GM12865 (cell line): ENCODE results near the gene TSNAXIP1.

ENCODE experiments used
- DNase-seq: peaks from one replicate; pipeline ENCODE4 v3.0.0; 2010; ENCODE audit warnings: low read depth
- H3K4me3 ChIP-seq: 2 replicates; pipeline ENCODE4 v1.5.1; 2011; ENCODE audit warnings: mild to moderate bottlenecking, low read depth, low read length, control low read depth
- CTCF ChIP-seq: IDR thresholded peaks from 2 replicates; pipeline ENCODE4 v1.5.1; 2011; ENCODE audit warnings: low read length, control low read depth, low read depth, inconsistent platforms; ENCODE audit not compliant: insufficient read depth; ENCODE audit errors: missing control alignments

The TSNAXIP1 gene

GRCh38 chr16:67842509-67843342, 36.0 kb downstream of the TSNAXIP1 start:
- H3K4me3 ChIP-seq, result peak overlapping the region; percentile 72
- TF ChIP-seq CTCF, result peak; percentile 35
- DNase-seq, result peak; percentile 76

GRCh38 chr16:67843343-67843765, 36.7 kb downstream of the TSNAXIP1 start:
- DNase-seq, result no peak
- peak overlapping the region; percentile 72 for H3K4me3 ChIP-seq
- TF ChIP-seq CTCF, result no peak

GRCh38 chr16:67844497-67844896, 37.8 kb downstream of the TSNAXIP1 start:
- 0 out of 2 replicates have a peak overlapping the region, but pooled peaks have one; percentile 72 for H3K4me3 ChIP-seq
- no peak for DNase-seq
- no peak for TF ChIP-seq CTCF

- TF ChIP-seq CTCF, result no peak
- H3K4me3 ChIP-seq, result peak overlapping the region; percentile 67
- DNase-seq, result peak; percentile 34
Measured at GRCh38 chr16:67845291-67846062, 38.8 kb downstream of the TSNAXIP1 start.

- peak overlapping the region; percentile 67 for H3K4me3 ChIP-seq
- no peak for TF ChIP-seq CTCF
- no peak for DNase-seq
Measured at GRCh38 chr16:67846063-67846319, 39.3 kb downstream of the TSNAXIP1 start.

GRCh38 chr16:67846320-67847063, 39.8 kb downstream of the TSNAXIP1 start, which contains the start of gene NUTF2:
Gene NUTF2 (plus strand): TSS chr16:67846933. CDS start chr16:67865131, 18,198 bp downstream.
- DNase-seq, result peak; percentile 97
- peak within 1 kb of the TSS; percentile 67 for H3K4me3 ChIP-seq
- no peak for TF ChIP-seq CTCF
